ENCODE measurements around the gene MEIOB.

The MEIOB gene

GRCh38 chr16:1828645-1829410, 43.1 kb downstream of the MEIOB start:
- DNase-seq, result no peak

GRCh38 chr16:1826691-1827573, 45.0 kb downstream of the MEIOB start, which contains the start of the genes FAHD1 and HAGH:
FAHD1 (plus strand) TSS chr16:1827206; CDS start chr16:1827239, 33 bp downstream.
HAGH (minus strand) TSS chr16:1826825; CDS start chr16:1826787, 38 bp downstream.
- DNase-seq, result peak; percentile 94

- peak; percentile 35 for DNase-seq
Observed at GRCh38 chr16:1825864-1826690, 45.9 kb downstream of the MEIOB start.

GRCh38 chr16:1825381-1825863, 46.5 kb downstream of the MEIOB start:
- DNase-seq, result no peak

GRCh38 chr16:1823821-1824220, 48.1 kb downstream of the MEIOB start:
- DNase-seq, result peak; percentile 2

GRCh38 chr16:1822801-1823200, 49.2 kb downstream of the MEIOB start:
- no peak for DNase-seq

GRCh38 chr16:1821861-1822611, 49.9 kb downstream of the MEIOB start:
- no peak for DNase-seq

GRCh38 chr16:1820946-1821290, 51.0 kb downstream of the MEIOB start:
- no peak for DNase-seq

- DNase-seq, result no peak
Observed at GRCh38 chr16:1820096-1820945, 51.6 kb downstream of the MEIOB start.

- no peak for DNase-seq
Observed at GRCh38 chr16:1819611-1820010, 52.4 kb downstream of the MEIOB start.

- no peak for DNase-seq
Observed at GRCh38 chr16:1818873-1819525, 53.0 kb downstream of the MEIOB start.

GRCh38 chr16:1818204-1818872, 53.6 kb downstream of the MEIOB start:
- DNase-seq, result no peak

- DNase-seq, result no peak
Observed at GRCh38 chr16:1817716-1818115, 54.2 kb downstream of the MEIOB start.

GRCh38 chr16:1817276-1817589, 54.7 kb downstream of the MEIOB start:
- no peak for DNase-seq

- DNase-seq, result no peak
Observed at GRCh38 chr16:1816396-1817275, 55.3 kb downstream of the MEIOB start.

- no peak for DNase-seq
Observed at GRCh38 chr16:1815461-1815860, 56.5 kb downstream of the MEIOB start.

GRCh38 chr16:1812732-1813163, 59.2 kb downstream of the MEIOB start:
- peak; percentile 44 for DNase-seq

GRCh38 chr16:1810536-1810935, 61.4 kb downstream of the MEIOB start:
- no peak for DNase-seq

- no peak for DNase-seq
Observed at GRCh38 chr16:1810106-1810505, 61.9 kb downstream of the MEIOB start.
